ENCODE results near the gene LTB4R. TPM values are rescaled to one million over a fixed set of nuclear protein-coding genes. Genes with fewer than 3 reads are reported as not detected.

LTB4R gene
- total RNA-seq, 1 donor: 1.3 TPM

DNA sequence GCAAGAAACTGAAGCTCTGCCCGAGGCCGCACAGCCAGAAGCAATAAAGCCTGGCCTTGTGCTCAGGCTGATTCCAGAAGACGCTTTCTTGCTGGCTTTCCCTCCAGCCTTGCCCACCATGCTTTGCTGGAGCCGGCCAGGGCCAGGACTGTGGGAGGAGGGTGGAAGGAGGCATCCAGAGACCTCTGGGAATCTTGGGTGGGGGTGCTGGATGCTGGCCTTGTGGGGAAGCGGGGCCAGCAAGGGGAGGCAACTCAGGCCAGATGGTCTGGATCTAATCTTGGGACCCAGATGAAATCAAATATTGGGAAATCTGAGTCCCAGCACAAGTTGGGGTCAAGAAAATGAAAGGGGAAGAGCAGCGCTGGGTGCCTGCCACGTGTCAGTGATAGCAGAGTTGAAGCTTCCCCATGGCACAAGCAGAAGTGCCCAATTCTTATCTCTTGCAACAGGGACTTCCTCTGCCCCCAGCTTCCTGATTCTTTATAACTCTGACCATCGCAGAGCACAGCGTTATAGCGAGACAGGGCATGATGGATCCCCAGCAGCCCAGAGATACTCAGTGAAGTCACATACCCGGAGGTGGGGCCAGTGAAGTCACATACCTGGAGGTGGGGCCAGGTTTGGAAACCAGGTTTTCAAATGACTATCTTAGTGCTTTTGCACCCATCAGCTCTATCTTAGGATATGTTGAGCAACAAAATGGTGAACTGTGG is 33.5 kb upstream of the LTB4R start:
- no peak for DNase-seq (ENCODE audit: low read depth)
- TF ChIP-seq, protein P1, sequence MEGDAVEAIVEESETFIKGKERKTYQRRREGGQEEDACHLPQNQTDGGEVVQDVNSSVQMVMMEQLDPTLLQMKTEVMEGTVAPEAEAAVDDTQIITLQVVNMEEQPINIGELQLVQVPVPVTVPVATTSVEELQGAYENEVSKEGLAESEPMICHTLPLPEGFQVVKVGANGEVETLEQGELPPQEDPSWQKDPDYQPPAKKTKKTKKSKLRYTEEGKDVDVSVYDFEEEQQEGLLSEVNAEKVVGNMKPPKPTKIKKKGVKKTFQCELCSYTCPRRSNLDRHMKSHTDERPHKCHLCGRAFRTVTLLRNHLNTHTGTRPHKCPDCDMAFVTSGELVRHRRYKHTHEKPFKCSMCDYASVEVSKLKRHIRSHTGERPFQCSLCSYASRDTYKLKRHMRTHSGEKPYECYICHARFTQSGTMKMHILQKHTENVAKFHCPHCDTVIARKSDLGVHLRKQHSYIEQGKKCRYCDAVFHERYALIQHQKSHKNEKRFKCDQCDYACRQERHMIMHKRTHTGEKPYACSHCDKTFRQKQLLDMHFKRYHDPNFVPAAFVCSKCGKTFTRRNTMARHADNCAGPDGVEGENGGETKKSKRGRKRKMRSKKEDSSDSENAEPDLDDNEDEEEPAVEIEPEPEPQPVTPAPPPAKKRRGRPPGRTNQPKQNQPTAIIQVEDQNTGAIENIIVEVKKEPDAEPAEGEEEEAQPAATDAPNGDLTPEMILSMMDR (IDR thresholded peaks at IDR 0.05; ENCODE audit: insufficient read depth, low read depth, low read length): no peak
- no peak overlapping the region for H3K4me3 ChIP-seq (ENCODE audit: low read depth, low read length)

DNA sequence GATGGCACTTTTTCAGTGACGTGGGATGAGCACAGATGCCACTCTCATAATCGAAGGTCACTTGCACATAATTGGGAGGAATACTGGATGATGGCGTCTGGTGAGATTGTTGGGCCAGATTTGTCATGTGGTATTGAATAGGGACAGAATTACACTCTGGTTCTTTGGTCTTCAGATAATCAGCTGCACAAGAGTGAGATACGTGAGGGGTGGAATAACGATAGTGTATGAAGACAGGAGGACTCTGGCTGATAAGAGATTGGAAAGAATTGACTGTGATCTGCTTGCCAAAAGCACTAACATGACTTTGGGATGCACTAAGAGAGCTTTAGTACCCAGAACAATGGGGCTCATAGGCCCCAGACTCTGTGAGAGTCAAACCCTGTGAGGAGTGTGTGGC is 32.9 kb upstream of the LTB4R start:
- no peak for DNase-seq (ENCODE audit: low read depth)
- H3K4me3 ChIP-seq (ENCODE audit: low read depth, low read length): no peak overlapping the region
- TF ChIP-seq, protein P1 (IDR thresholded peaks at IDR 0.05; ENCODE audit: insufficient read depth, low read depth, low read length): no peak

DNA sequence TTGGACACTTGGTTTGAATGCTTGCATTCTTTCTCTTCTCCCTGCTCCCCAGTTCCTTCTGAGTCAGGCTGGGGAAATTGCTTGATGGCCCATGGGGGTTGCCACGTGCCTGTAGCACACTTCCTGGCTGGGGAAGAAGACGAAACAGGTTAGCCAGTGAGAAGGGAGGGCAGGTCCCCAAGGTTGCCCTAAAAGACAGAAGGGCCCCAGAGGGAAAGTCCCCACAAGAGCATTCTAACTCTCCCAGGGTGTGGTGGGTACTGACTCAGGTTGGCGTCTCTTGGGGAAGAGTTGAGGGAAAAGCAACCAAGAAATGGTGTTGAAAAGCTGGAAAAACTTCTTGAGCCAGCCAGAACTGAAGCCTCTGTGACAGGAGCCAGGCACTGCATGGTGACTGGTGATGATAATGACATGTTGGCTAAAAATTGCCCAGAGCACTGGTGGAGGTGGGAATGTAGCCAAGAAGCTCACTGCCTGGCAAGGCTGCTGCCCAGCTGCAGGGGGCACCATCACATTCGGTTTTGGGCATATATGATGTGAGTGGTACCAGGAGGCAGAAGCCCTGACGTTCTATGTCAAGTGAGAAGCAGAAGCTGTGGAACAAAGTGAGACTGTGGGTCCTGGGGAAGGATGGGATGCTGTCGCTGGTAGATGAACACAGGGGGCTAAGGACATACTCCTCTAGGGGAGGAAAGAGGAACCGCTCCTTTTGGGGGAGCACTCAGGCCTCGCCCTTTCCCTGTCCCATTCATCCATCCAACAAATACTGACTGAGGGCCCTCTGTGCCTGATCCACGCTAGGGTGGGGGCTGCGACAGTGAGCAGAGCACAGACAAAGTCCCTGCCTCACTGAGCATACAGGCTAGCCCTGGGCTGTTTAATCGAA is 31.8 kb upstream of the LTB4R start:
- TF ChIP-seq, protein P1 (IDR thresholded peaks at IDR 0.05; ENCODE audit: insufficient read depth, low read depth, low read length): peak; percentile 4
- no peak for DNase-seq (ENCODE audit: low read depth)
- H3K4me3 ChIP-seq (ENCODE audit: low read depth, low read length): no peak overlapping the region

DNA sequence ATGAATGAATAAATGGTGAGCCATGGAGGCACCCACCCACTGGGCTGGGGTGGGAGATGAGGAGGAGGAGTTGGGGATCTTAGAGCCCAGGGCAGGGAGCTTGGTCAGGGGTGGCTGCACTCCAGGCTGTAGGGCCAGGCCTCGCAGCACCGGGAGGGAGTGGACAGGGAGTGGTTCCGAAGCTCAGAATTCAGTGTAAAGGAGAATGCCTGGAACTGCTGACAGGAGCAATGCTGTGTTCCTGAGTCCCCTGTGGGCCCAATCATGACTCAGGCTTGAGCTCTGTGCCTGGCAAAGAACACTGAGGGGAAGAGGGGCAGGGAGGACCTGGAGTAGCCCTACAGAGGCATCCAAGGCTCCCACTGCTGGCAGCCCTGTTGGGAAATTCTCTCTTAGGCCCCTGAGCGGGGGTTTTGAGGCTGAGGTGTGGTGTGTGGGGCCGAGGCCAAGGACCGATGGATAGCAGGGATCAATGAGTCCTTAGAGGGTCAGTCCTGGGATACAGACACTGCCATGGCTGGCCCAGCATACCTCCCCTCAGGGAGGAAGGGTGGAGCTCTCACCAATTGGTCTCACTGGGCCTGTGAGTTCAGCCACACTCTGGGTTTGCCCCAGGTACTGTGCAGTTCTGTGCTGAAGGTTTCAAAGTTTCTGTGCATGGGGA is 30.4 kb upstream of the LTB4R start:
- no peak for DNase-seq (ENCODE audit: low read depth)
- TF ChIP-seq, protein P1 (IDR thresholded peaks at IDR 0.05; ENCODE audit: insufficient read depth, low read depth, low read length): no peak
- H3K4me3 ChIP-seq (ENCODE audit: low read depth, low read length): no peak overlapping the region

DNA sequence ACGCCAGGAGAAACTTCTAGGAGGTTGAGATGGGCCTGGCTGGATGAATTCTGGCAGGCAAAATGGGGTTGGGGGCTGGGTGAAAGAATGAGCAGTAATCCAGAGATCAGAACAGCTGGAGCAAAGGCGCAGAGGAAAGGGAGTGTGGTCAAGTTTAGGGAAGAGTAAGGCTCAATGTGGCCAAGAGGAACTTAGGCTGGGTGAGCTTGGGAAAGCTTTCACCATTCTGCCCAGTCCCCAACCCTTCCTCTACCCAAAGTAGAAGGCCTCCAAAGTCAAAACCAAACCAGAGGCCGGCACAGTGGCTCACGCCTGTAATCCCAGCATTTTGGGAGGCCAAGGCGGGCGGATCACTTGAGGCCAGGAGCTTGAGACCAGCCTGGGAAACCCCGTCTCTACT is 29.7 kb upstream of the LTB4R start:
- no peak overlapping the region for H3K4me3 ChIP-seq (ENCODE audit: low read depth, low read length)
- no peak for DNase-seq (ENCODE audit: low read depth)
- TF ChIP-seq, protein P1 (IDR thresholded peaks at IDR 0.05; ENCODE audit: insufficient read depth, low read depth, low read length): no peak

DNA sequence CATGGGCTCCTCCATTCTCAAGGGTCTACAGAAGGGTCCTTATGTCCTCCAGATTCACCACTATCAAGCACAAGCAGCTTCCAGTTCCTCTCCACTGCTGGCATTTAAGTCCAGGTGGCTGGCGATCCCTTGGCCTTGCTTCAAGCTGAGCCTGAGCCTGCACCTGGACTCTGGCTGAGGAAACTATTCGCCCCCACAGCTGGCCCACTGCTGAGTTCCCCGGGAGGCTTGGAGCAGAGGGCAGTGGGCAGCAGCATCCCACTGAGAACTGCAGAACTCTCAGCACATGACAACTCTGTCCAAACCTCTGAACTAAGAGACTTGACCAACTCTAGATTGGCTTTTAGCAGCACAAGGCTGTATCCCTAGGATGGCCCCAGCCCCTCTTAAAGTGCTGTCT is 28.6 kb upstream of the LTB4R start:
- no peak for DNase-seq (ENCODE audit: low read depth)
- TF ChIP-seq, protein P1 (IDR thresholded peaks at IDR 0.05; ENCODE audit: insufficient read depth, low read depth, low read length): no peak
- no peak overlapping the region for H3K4me3 ChIP-seq (ENCODE audit: low read depth, low read length)

Data from fibroblast of villous mesenchyme (primary cell).